ENCODE results near the gene TELO2. TPM values are rescaled to one million over a fixed set of nuclear protein-coding genes. Genes with fewer than 3 reads are reported as not detected.

TELO2 gene
- total RNA-seq, 1 donor from 2014 or later = 17.7 TPM

DNA sequence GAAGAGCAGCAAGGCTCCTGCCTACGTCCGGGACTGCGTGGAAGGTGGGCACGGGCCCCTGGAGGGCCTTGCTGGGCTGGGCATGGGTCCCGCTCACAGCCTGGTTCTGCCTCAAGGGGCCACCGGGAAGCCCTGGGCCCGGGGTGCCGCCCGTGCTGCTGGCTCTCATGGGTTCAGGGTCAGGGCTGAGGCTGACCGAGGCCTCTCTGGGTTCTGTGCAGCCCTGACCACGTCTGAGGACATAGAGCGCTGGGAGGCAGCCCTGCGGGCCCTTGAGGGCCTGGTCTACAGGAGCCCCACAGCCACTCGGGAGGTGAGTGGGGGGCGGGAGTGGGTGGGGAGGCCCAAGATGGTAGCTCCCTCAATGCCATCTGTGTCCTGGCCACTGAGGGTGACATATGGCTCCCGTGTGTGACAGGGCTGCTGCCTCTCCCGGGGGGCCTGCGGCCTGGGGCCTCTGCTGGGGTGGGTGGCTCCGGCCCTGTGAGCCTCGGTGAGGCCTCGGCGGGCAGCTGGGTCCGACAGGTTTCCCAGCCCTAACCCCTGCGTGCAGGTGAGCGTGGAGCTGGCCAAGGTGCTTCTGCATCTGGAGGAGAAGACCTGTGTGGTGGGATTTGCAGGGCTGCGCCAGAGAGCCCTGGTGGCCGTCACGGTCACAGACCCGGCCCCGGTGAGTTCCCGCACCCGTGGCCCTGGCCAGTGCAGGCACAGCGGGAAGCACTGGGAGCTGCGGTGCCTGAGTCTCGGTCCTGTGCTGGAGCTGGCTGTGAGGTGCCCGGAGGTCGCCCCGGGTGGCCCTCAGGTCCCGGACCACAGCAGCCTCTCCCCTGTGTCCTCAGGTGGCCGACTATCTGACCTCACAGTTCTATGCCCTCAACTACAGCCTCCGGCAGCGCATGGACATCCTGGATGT is 9.2 kb downstream of the TELO2 start:
- no peaks in the 10 kb centered on the region for H3K4me1 ChIP-seq
- H3K9me3 ChIP-seq (replicated peaks) = no peaks in the 10 kb centered on the region
- H3K4me3 ChIP-seq = no peak overlapping the region
- H3K36me3 ChIP-seq = peaks cover 81% of the 10 kb centered on the region
- no peaks in the 10 kb centered on the region for H3K27me3 ChIP-seq (ENCODE audit: low read depth)
- H3K27ac ChIP-seq (replicated peaks) = no peak overlapping the region
- intact Hi-C loops (cut with micrococcal nuclease) = no loop called here
- no peak for DNase-seq
- TF ChIP-seq, protein P1, sequence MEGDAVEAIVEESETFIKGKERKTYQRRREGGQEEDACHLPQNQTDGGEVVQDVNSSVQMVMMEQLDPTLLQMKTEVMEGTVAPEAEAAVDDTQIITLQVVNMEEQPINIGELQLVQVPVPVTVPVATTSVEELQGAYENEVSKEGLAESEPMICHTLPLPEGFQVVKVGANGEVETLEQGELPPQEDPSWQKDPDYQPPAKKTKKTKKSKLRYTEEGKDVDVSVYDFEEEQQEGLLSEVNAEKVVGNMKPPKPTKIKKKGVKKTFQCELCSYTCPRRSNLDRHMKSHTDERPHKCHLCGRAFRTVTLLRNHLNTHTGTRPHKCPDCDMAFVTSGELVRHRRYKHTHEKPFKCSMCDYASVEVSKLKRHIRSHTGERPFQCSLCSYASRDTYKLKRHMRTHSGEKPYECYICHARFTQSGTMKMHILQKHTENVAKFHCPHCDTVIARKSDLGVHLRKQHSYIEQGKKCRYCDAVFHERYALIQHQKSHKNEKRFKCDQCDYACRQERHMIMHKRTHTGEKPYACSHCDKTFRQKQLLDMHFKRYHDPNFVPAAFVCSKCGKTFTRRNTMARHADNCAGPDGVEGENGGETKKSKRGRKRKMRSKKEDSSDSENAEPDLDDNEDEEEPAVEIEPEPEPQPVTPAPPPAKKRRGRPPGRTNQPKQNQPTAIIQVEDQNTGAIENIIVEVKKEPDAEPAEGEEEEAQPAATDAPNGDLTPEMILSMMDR (IDR thresholded peaks at IDR 0.05; ENCODE audit: borderline replicate concordance) = no peak

DNA sequence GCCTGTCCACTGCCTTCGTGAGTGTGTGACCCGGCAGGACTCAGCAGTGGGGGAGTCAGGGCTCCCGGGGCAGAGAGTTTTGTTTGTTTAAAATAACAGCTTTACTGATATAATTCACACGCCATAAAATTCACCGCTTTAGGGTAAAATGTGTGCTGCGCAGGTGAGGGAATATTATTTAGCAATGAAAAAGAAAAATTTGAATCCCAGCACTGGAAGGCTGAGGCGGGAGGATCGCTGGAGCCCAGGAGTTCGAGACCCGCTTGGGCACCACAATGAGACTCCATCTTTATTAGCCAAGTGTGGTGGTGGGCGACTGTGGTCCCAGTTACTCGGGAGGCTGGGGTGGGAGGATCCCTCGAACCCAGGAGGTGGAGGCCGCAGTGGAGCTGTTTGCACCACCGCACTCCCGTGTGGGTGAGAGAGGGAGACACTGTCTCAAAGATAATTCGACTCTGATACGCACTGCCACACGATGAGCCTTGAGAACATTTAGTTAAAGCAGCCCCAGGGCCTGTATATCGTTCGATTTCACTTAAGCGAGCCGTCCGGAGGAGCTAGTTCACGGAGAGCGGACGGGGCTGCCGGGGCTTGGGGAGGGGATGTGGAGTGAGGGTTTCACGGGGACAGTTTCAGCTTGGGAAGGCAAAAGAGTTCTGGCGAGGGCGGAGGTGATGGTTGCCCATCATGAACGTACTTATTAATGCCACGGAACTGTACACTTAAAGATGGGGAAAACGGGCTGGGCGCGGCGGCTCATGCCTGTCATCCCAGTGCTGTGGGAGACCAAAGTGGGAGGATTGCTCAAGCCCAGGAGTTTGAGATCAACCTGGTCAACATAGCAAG is 10.2 kb downstream of the TELO2 start:
- peaks cover 2% of the 10 kb centered on the region for H3K4me1 ChIP-seq
- no peaks in the 10 kb centered on the region for H3K27me3 ChIP-seq (ENCODE audit: low read depth)
- H3K27ac ChIP-seq (replicated peaks) = no peak overlapping the region
- intact Hi-C loops (cut with micrococcal nuclease) = no loop called here
- DNase-seq = no peak
- H3K9me3 ChIP-seq (replicated peaks) = no peaks in the 10 kb centered on the region
- TF ChIP-seq, protein P1 (IDR thresholded peaks at IDR 0.05; ENCODE audit: borderline replicate concordance) = no peak
- H3K36me3 ChIP-seq = peaks cover 73% of the 10 kb centered on the region
- no peak overlapping the region for H3K4me3 ChIP-seq

DNA sequence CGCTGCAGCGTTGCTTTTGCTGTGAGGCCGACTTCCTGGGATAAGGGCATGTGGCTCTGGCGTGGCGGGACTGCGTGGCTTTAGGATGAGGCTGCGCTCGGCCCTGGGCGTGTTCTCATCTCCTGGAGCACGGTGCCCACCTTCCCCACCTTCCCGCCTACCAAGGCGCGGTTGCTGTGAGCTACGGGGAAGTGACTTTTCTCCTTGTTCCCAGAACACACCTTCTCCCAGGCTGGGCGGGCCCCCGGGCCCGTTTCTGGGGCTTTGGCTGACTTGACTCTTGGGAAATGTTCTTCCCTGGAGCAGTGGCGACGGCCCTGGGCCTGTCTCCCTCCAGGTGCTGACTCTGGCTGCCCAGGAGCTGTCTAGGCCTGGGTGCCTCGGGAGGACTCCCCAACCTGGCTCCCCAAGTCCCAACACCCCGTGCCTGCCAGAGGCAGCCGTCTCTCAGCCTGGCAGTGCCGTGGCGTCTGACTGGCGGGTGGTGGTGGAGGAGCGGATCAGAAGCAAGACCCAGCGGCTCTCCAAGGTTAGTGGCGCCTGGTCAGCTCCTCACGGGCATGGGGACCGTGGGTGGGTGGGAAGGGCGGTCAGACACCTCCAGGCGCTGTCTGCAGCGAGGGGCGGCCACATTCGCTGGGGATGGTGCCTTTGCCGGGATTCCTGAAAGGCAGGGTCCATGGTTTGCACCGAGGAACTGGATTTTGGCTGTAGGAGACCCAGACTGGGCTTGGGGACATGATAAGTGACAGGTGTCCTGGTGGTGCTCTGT is 12.1 kb downstream of the TELO2 start:
- intact Hi-C loops (cut with micrococcal nuclease) = no loop called here
- TF ChIP-seq, protein P1 (IDR thresholded peaks at IDR 0.05; ENCODE audit: borderline replicate concordance) = no peak
- Histone ChIP-seq H3K27ac (replicated peaks) (no peak overlapping the region), H3K4me3 (no peak overlapping the region), H3K9me3 (replicated peaks) (no peaks in the 10 kb centered on the region), H3K4me1 (peaks cover 21% of the 10 kb centered on the region), H3K36me3 (peaks cover 55% of the 10 kb centered on the region), H3K27me3 (ENCODE audit: low read depth) (no peaks in the 10 kb centered on the region)
- no peak for DNase-seq

DNA sequence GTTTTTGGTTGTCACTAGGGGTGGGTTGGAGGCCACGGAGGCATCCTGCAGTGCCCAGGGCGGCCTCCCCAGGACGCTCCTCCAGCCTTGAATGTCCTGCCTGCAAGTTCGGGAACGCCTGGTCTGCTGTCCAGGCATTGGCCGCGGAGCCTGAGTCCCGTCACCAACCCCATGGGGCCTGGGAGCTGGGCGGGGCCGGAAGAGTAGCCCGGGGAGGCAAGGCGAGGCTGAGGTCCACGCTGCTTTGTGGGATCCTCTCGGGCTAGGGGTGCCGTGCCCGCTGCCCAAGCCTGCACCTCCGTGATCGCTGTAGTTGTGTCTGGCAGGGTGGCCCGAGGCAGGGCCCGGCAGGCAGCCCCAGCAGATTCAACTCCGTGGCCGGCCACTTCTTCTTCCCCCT is 12.8 kb downstream of the TELO2 start:
- DNase-seq = no peak
- no peak overlapping the region for H3K4me3 ChIP-seq
- H3K4me1 ChIP-seq = peaks cover 27% of the 10 kb centered on the region
- intact Hi-C loops (cut with micrococcal nuclease) = no loop called here
- peaks cover 48% of the 10 kb centered on the region for H3K36me3 ChIP-seq
- H3K27ac ChIP-seq (replicated peaks) = no peak overlapping the region
- no peaks in the 10 kb centered on the region for H3K27me3 ChIP-seq (ENCODE audit: low read depth)
- no peaks in the 10 kb centered on the region for H3K9me3 ChIP-seq (replicated peaks)
- TF ChIP-seq, protein P1 (IDR thresholded peaks at IDR 0.05; ENCODE audit: borderline replicate concordance) = no peak

All from left ventricle myocardium inferior (tissue), 1 donor.